Measurements from ENCODE around the gene C16orf78. TPM values are rescaled to one million over a fixed set of nuclear protein-coding genes. Genes with fewer than 3 reads are reported as not detected.

Gene C16orf78
- total RNA-seq, 1 experiment from 2014 or later: not detected

DNA sequence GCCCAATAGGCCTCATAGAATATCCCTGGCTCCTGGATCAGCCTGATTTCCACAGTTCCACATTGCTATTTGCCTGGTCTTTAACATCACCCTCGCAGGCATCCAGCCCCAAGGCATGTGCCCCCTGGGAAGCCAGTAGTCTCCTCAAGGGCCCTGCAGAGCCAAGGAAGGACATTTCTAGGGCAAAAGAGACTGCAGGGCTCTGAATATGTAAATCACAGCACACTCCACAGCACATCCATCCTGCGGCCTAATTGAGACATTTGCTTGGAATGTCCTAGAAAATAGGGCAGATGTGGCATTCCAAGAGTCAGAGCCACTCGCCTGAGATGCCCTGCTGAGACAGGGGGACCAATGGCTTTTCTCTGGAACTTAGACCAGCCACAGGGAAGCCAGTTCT lies 11.4 kb upstream of the C16orf78 start:
- no peaks in the 10 kb centered on the region for H4K20me1 ChIP-seq (ENCODE audit: insufficient read depth)
- BruUV-seq (replicated peaks): no TSS peak
- H3K4me2 ChIP-seq: no peak overlapping the region
- no peaks in the 10 kb centered on the region for H3K4me1 ChIP-seq (replicated peaks; ENCODE audit: insufficient read depth)
- H3K36me3 ChIP-seq (ENCODE audit: low read depth): no peaks in the 10 kb centered on the region
- no peaks in the 10 kb centered on the region for H3K79me2 ChIP-seq (ENCODE audit: low read depth)
- CTCF ChIA-PET: no interaction called here
- H3K27me3 ChIP-seq (ENCODE audit: insufficient read depth, low read depth): peaks cover 26% of the 10 kb centered on the region
- no peaks in the 10 kb centered on the region for H3F3A ChIP-seq (ENCODE audit: insufficient read depth, low read depth)
- no peaks in the 10 kb centered on the region for H3K9me2 ChIP-seq (ENCODE audit: insufficient read depth)
- TF ChIP-seq, protein P1, sequence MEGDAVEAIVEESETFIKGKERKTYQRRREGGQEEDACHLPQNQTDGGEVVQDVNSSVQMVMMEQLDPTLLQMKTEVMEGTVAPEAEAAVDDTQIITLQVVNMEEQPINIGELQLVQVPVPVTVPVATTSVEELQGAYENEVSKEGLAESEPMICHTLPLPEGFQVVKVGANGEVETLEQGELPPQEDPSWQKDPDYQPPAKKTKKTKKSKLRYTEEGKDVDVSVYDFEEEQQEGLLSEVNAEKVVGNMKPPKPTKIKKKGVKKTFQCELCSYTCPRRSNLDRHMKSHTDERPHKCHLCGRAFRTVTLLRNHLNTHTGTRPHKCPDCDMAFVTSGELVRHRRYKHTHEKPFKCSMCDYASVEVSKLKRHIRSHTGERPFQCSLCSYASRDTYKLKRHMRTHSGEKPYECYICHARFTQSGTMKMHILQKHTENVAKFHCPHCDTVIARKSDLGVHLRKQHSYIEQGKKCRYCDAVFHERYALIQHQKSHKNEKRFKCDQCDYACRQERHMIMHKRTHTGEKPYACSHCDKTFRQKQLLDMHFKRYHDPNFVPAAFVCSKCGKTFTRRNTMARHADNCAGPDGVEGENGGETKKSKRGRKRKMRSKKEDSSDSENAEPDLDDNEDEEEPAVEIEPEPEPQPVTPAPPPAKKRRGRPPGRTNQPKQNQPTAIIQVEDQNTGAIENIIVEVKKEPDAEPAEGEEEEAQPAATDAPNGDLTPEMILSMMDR (conservative IDR thresholded peaks at IDR 0.05): no peak
- TF ChIP-seq EZH2 (IDR thresholded peaks at IDR 0.05; ENCODE audit: low read depth): no peak
- H3K9me3 ChIP-seq (ENCODE audit: insufficient read depth, low read depth): no peaks in the 10 kb centered on the region
- H2AFZ ChIP-seq: no peak overlapping the region
- DNase-seq: no peak
- intact Hi-C loops (cut with micrococcal nuclease; ENCODE audit: unreplicated experiment): no loop called here
- H3K4me3 ChIP-seq: no peak overlapping the region
- POLR2A ChIA-PET (ENCODE audit: unreplicated experiment): no interaction called here
- no peak overlapping the region for H3K27ac ChIP-seq

DNA sequence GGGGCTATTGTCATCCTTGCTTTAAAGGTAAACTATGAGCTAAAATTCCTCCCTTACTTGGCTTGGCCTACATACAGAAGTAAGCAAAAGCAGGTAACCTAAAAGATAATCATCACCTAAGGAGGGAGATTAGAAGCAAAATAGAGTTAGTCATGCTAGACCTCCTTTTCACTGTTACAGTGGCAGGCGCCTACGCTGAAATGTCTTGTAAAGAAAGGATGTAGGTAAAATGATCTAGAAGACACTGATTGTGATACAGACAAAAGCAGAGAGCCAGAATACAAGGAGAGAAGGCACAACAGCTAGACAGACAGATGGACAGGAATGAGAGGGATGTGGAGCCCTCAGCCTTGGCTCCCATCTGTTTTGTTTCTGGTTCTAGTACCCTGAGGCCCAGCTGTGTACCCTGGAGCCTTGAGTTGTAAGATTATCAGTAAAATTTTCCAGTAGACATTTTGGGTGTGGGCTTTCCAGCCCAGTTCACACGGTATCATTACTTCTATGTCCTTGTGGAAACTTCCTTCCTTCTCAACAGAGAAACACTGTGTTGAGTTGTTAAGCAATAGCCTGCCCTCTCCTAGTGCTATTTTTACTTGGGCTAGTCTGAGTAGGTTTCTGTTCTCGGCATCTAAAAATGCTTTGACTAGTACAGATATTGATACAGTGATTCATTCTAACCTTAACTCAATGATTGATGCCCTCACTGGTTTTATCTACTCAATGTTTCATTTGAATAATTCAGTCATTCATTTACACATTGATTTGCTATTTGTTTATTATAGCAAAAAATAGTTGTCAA lies 7.7 kb upstream of the C16orf78 start:
- no peaks in the 10 kb centered on the region for H4K20me1 ChIP-seq (ENCODE audit: insufficient read depth)
- no peak for DNase-seq
- no peaks in the 10 kb centered on the region for H3K9me2 ChIP-seq (ENCODE audit: insufficient read depth)
- no TSS peak for BruUV-seq (replicated peaks)
- no peak overlapping the region for H3K4me3 ChIP-seq
- no peak overlapping the region for H3K4me2 ChIP-seq
- H3K4me1 ChIP-seq (replicated peaks; ENCODE audit: insufficient read depth): no peaks in the 10 kb centered on the region
- H3F3A ChIP-seq (ENCODE audit: insufficient read depth, low read depth): no peaks in the 10 kb centered on the region
- H3K79me2 ChIP-seq (ENCODE audit: low read depth): no peaks in the 10 kb centered on the region
- TF ChIP-seq, protein P1 (conservative IDR thresholded peaks at IDR 0.05): no peak
- TF ChIP-seq EZH2 (IDR thresholded peaks at IDR 0.05; ENCODE audit: low read depth): no peak
- H3K27ac ChIP-seq: no peak overlapping the region
- no peaks in the 10 kb centered on the region for H3K9me3 ChIP-seq (ENCODE audit: insufficient read depth, low read depth)
- ChIA-PET POLR2A (ENCODE audit: unreplicated experiment) (no interaction called here), CTCF (no interaction called here)
- intact Hi-C loops (cut with micrococcal nuclease; ENCODE audit: unreplicated experiment): no loop called here
- H2AFZ ChIP-seq: no peak overlapping the region
- no peaks in the 10 kb centered on the region for H3K27me3 ChIP-seq (ENCODE audit: insufficient read depth, low read depth)
- no peaks in the 10 kb centered on the region for H3K36me3 ChIP-seq (ENCODE audit: low read depth)

DNA sequence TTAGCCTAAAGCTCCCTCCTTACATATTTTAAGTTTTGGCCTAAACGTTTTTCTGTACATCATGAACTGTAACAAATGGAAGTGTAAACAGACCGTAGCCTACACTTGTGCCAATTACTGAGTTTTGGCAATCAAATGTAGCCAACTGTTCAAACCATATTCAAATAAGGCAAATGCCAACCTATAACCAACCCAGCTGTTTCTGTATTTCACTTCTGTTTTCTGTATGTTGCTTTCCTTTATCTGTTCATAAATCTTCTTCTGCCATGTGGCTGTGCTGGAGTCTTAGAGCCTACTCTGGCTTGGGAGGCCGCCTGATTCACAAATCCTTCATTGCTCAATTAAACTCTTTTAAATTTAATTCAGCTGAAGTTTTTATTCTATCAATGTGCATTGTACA lies 6.9 kb upstream of the C16orf78 start:
- Histone ChIP-seq H3K27me3 (ENCODE audit: insufficient read depth, low read depth) (no peaks in the 10 kb centered on the region), H3K9me3 (ENCODE audit: insufficient read depth, low read depth) (no peaks in the 10 kb centered on the region), H3K4me2 (no peak overlapping the region), H3F3A (ENCODE audit: insufficient read depth, low read depth) (no peaks in the 10 kb centered on the region), H3K9me2 (ENCODE audit: insufficient read depth) (no peaks in the 10 kb centered on the region), H4K20me1 (ENCODE audit: insufficient read depth) (no peaks in the 10 kb centered on the region), H3K4me1 (replicated peaks; ENCODE audit: insufficient read depth) (no peaks in the 10 kb centered on the region), H3K36me3 (ENCODE audit: low read depth) (no peaks in the 10 kb centered on the region), H3K79me2 (ENCODE audit: low read depth) (no peaks in the 10 kb centered on the region), H3K4me3 (no peak overlapping the region), H3K27ac (no peak overlapping the region), H2AFZ (no peak overlapping the region)
- no peak for DNase-seq
- intact Hi-C loops (cut with micrococcal nuclease; ENCODE audit: unreplicated experiment): no loop called here
- TF ChIP-seq EZH2 (IDR thresholded peaks at IDR 0.05; ENCODE audit: low read depth): no peak
- TF ChIP-seq, protein P1 (conservative IDR thresholded peaks at IDR 0.05): no peak
- BruUV-seq (replicated peaks): no TSS peak
- ChIA-PET CTCF (no interaction called here), POLR2A (ENCODE audit: unreplicated experiment) (no interaction called here)

Data from PC-9 (cell line).